Fibroblast of mammary gland (primary cell): Measurements from ENCODE around the gene COL23A1.
"Not testable (repeated sequence)": the region's sequence is repeated elsewhere in the genome, so short reads cannot be mapped to it uniquely, and the experiment has no call there.

Experiments
- DNase-seq: peaks from one replicate; pipeline ENCODE4 v3.0.0-alpha.2; 2010; ENCODE audit warnings: low read depth
- H3K4me3 ChIP-seq: 2 replicates; pipeline ENCODE4 v1.5.1; 2011; ENCODE audit warnings: low read depth, mild to moderate bottlenecking, low read length, moderate library complexity; ENCODE audit not compliant: control insufficient read depth
- CTCF ChIP-seq: conservative IDR thresholded peaks from 2 replicates; pipeline ENCODE4 v1.5.1; 2011; ENCODE audit warnings: low read depth, low read length, inconsistent platforms; ENCODE audit not compliant: control insufficient read depth, insufficient read depth

Gene COL23A1

GRCh38 chr5:178589180-178590140 lies 733 bp downstream of the COL23A1 start:
- H3K4me3 ChIP-seq: no peak overlapping the region
- TF ChIP-seq CTCF: no peak
- no peak for DNase-seq

DNA sequence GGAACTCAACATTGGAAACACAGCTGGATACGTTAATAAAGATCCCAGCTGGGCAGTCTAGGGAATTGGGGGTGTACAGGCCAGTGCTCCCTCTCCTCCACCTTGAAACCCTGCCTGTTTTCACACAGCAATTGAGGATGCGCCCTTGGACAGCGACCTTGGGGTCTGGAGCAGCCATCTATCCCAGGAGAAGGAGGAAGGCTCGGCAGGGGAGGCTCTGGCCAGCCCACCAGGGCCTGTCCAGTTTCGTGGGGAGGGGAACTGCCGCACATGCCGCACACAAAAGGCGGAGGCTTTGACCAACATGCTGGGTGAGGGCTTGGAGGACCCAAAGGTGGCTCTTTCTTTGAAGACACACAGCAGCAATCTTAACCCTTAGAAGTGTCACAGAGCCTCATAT lies 1.4 kb downstream of the COL23A1 start:
- H3K4me3 ChIP-seq: no peak overlapping the region
- DNase-seq: no peak
- TF ChIP-seq CTCF: no peak

- no peak for TF ChIP-seq CTCF
- no peak overlapping the region for H3K4me3 ChIP-seq
- DNase-seq: no peak
Measured at GRCh38 chr5:178587763-178588611, 2.2 kb downstream of the COL23A1 start.

DNA sequence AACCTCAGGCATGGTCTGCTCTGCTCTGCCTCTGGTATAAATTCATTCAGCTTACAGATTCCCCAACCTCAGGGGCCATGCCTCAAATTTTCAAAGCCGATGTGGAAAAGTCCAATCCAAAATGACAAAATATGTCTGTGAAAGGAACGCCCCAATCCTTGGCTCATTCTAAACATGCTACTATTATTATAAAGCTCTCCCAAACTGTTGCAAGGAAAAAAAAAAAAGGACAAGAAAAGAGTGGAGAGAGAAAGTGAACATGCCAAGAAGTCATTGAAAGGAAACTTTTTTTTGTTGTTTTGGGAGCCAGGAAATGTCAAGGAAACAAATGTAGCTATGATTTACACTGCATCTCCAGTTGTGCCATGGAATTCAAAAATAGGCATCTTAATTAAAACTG lies 3.8 kb downstream of the COL23A1 start:
- no peak for TF ChIP-seq CTCF
- no peak for DNase-seq
- no peak overlapping the region for H3K4me3 ChIP-seq

DNA sequence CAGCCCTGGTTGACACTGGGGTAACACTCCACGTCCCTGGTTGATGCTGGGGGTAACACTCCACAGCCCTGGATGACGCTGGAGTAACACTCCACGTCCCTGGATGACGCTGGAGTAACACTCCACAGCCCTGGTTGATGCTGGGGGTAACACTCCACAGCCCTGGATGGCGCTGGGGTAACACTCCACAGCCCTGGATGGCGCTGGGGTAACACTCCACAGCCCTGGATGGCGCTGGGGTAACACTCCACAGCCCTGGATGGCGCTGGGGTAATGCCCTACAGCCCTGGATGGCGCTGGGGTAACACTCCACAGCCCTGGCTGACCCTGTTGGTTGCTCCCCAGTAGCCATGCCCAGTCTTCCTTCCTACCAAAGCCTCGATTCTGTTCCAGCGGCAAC lies 4.8 kb downstream of the COL23A1 start:
- DNase-seq, H3K4me3 ChIP-seq: not testable (repeated sequence)

- no peak for TF ChIP-seq CTCF
- DNase-seq: no peak
- H3K4me3 ChIP-seq: no peak overlapping the region
Measured at GRCh38 chr5:178583279-178583678, 6.9 kb downstream of the COL23A1 start.

DNA sequence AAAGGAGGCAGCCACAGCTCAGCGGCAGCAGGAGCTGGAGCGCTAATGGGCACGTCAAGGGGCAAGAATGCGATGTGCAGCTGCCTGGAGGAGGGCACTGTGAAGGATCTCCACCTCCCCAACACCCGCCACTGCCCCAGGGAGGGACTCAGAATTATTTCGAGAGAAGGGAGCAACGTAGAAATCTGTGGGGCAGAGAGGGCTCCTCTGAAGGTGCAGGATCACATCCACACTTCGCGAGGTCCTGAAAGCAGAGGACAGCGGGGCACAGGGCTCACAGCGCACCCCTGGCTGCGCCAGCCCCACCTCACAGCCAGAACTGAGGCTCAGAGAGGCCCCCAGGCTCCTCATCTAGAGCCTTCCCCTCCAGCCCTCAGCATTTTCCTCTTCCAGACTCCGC lies 7.9 kb downstream of the COL23A1 start:
- DNase-seq: no peak
- H3K4me3 ChIP-seq: no peak overlapping the region
- no peak for TF ChIP-seq CTCF
